Hematopoietic multipotent progenitor cell treated with erythropoietin and hydrocortisone succinate and interleukin-3 and kit ligand, for 6 days (in vitro differentiated cells): ENCODE results near the gene ADORA2B.
A peak's percentile ranks its signal among the peaks of the same experiment; 100 is the strongest.
"Not testable (repeated sequence)": the region's sequence is repeated elsewhere in the genome, so short reads cannot be mapped to it uniquely, and the experiment has no call there.

Experiments used
- DNase-seq: peaks from one replicate; pipeline ENCODE4 v3.0.0-alpha.2; 2015

Gene ADORA2B

GRCh38 chr17:15926039-15926740 is 18.7 kb upstream of the ADORA2B start:
- peak; percentile 65 for DNase-seq

GRCh38 chr17:15928286-15928785 is 16.6 kb upstream of the ADORA2B start:
- no peak for DNase-seq

GRCh38 chr17:15929941-15930340 is 15.0 kb upstream of the ADORA2B start:
- DNase-seq: no peak

- no peak for DNase-seq
These were observed 14.5 kb upstream of the ADORA2B start for GRCh38 chr17:15930426-15930825.

DNA sequence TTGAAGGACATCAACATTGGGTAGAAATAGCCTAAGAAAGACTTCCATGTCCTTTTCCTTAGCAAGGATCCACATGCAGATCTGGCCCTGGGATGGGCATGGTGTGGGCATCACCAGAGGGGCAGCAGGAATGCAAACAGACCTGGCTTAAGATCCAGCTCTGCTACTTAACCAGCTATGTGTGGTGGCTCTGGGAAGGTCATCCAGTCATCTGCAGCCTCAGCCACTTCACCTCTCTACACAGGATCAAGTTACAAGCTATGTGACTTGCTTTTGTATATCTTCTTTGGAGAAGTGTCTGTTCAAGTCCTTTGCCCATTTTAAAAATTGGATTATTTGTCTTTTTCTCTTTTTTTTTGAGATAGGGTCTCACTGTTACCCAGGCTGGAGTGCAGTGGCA is 13.5 kb upstream of the ADORA2B start:
- no peak for DNase-seq

DNA sequence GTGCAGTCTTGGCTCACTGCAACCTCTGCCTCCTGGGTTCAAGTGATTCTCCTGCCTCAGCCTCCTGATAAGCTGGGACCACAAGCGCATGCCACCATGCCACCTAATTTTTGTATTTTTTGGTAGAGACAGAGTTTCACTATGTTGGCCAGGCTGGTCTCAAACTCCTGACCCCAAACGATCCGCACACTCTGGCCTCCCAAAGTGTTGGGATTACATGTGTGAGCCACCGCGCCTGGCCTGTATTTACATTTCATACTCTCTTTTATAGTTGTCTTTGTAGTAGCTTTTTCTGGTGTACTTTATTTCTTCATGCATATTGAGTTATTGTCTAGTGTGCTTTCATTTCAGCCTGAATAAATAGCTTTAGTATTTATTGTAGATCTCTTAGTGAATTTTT is 10.1 kb upstream of the ADORA2B start:
- no peak for DNase-seq

DNA sequence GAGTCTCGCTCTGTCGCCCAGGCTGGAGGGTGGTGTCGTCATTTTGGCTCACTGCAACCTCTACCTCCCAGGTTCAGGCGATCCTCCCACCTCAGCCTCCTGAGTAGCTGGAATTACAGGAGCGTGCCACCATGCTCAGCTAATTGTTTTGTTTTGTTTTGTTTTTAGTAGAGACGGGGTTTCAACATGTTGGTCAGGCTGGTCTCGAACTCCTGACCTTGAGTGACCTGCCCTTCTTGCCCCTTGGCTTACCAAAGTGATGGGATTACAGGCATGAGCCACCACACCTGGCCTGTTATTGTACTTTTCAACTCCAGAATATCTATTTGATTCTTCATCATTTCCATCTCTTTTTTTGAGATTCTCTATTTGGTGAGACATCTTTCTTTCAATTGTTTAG is 9.0 kb upstream of the ADORA2B start:
- DNase-seq: no peak

DNA sequence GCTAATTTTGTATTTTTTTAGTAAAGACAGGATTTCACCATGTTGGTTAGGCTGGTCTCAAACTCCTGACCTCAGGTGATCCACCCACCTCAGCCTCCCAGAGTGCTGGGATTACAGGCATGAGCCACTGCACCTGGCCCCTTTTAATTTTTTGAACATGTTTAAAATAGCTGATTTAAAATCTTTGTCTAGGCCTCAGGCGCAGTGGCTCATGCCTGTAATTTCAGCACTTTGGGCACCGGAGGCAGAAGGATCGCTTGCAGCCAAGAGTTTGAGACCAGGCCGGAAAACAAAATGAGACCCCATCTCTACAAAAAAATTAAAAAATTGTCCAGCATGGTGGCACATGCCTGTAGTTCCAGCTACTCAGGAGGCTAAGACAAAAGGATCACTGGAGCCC is 8.4 kb upstream of the ADORA2B start:
- not testable (repeated sequence) for DNase-seq

DNA sequence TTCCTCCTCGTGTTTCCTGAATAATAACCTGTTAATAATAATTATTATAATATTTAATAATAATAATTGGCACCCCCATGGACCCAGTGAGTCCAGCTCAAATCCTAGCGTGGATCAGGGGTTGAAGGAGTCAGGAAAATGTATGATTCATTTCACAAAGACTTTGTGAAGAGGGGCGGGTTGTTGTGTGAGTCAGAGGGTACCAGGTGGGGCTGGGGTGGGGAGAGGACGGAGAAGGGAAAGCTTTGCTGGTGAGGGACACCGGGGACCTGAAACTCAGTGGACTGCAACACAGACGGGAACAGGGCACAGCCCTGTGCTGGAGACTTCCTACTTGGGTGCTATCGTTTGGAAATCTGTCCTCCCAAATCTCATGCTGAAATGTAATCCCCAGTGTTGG is 3.1 kb upstream of the ADORA2B start:
- DNase-seq: no peak

GRCh38 chr17:15942207-15942833 is 2.6 kb upstream of the ADORA2B start:
- DNase-seq: peak; percentile 39

GRCh38 chr17:15943971-15944758 is 765 bp upstream of the ADORA2B start:
- no peak for DNase-seq

DNA sequence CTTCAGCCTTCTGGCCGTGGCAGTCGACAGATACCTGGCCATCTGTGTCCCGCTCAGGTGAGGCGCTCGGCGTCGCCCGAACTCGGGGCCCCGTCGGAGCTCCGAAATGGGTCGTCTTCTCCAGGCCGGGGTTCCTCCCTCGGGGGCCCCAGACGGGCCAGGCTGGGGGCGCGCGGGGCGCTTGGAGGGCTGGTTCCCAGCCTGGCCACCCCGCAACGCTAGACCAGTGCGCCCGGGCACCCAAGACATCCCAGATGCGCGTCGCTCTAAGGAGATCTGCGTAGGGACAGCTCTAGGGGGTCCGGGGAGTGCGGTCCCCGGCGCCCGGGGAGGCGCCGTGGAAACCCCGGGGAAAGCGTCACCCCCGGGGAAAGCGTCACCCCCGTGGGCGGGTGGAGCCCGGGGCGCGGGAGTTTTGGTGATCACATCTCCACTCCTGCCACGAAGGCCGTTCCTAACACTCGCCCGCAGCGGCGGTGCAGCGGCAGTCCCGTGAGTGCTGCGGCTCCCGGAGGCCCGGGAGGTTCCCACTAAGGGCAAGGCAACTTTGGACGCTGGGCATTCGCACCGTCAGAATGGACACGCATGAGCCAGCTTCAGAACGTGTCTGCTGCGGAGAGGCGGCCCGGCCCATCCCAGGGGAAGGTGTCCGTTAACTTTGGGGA is 729 bp downstream of the ADORA2B start:
- DNase-seq: peak; percentile 51

GRCh38 chr17:15946611-15947120 is 1.7 kb downstream of the ADORA2B start:
- DNase-seq: peak; percentile 63

- DNase-seq: peak; percentile 32
These were observed 2.3 kb downstream of the ADORA2B start for GRCh38 chr17:15947271-15947670.

GRCh38 chr17:15947976-15948752 is 3.2 kb downstream of the ADORA2B start:
- peak; percentile 8 for DNase-seq

GRCh38 chr17:15951368-15952047 is 6.6 kb downstream of the ADORA2B start:
- DNase-seq: no peak

GRCh38 chr17:15952048-15952532 is 7.2 kb downstream of the ADORA2B start:
- peak; percentile 23 for DNase-seq

DNA sequence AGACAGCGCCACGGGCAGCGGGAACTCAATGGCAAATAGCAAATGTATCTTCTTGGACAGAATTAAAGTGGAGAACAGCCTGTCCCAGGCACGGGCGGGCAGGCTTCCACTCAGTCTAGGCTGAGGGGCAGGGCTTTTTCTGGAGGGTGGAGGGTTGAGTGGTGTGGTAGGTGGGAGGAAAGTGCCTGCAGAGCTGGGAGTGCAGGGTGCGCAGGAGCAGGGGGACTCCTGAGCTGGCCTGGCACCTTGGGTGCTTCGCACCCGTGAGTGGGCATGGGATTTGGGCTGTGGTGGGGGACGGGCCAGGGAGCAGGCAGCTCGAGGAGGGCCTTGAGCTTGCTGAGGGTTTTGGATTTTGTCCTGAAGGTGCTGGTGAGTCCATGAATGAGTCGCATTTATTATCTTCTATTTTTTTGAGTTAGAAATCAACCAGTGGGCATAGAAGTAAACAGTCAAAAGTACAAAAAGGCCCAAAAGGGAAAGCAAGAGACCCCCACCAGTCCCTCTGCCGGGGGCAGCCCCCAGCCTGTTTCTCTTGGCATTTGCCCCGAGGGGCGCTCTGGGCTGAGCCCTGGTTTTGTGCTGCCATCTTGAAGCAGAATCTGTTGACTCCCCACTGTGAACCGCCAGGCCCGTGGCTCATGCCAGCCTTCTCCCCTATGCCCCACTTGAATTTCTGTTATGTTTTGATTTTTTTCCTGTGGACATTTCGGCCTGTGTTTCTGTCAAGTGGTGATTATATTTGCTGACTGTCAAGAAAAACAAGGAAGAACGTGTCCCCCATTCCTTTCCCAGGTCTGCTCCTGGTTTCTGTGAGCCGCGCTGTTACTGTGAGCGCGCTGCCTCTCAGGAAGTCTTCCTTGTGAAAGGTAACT is 8.2 kb downstream of the ADORA2B start:
- no peak for DNase-seq

- no peak for DNase-seq
These were observed 9.3 kb downstream of the ADORA2B start for GRCh38 chr17:15954222-15954621.
